GM19023 (cell line): Measurements from ENCODE around the gene C13orf46.

Source experiments
- ATAC-seq: cut with Tn5 transposase; IDR thresholded peaks from one replicate; pipeline ENCODE4 v1.9.1; 2021; ENCODE audit warnings: mild to moderate bottlenecking, moderate library complexity; ENCODE audit not compliant: unreplicated experiment

C13orf46 gene

GRCh38 chr13:113972451-113973217 is 1.2 kb downstream of the C13orf46 start:
- ATAC-seq, result no peak

GRCh38 chr13:113971471-113972231 is 2.2 kb downstream of the C13orf46 start:
- ATAC-seq, result no peak

- no peak for ATAC-seq
Observed at GRCh38 chr13:113970810-113971470, 2.9 kb downstream of the C13orf46 start.

DNA sequence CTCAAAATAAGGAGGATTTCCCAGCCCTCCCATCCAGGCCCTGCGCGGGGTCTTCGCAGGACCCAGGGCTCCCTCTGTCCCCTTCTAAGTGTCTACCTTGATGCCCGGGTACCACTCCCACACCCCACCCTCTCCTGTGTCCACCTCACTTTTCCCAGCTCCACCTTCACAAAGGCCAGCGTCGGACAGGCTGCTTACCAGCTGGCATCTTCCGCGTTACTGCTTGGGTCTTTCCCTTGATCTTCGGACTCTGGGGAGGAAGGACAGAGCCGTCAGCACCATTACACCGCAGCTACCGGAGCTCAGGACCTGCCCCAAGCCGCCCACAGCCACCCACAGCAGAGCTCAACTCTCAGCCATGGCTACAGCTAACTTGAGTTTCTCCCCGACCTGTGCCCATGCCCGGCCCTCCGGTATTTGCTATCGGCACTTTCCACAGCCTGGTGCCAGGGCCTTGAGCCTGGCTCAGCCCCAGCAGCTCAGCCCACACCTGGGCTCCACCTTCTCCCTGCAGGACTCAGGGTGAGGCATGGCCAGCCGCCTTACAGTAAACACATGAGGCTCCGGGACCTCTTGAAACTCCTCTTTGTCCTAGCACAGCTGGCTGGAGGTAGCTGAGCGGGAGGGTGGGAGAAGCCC is 3.8 kb downstream of the C13orf46 start:
- ATAC-seq, result no peak

DNA sequence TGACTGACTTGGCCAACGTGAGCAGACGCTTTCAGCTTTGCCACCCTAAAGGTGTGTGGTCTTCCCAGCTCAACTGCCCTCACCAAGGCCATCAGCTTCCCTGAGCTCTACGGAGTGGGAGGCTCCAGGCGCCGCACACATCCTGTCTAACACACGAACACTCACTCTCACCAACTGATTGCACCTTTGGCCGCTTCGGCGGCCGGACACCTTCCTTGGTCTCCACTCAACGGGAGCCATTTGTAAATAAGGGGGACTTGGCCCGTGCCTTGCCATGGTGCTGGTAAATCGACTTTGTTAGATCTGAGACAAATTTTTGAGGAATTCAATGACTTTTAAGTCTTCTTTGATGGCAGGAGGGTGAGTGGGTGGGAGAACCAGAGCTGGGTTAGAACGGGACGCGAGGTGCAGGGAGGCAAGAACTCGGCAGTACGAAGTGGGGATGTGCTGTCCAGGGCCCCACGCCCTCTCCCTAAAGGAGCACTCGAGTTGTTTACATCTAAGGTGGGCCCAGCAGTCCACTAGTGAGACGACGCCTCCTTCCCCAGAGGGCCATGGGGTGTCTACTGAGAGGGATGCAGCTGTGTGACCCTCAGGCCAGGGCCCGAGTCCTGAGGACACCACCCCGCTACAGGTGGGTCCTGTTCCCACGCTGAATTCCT is 4.4 kb downstream of the C13orf46 start:
- ATAC-seq, result no peak

DNA sequence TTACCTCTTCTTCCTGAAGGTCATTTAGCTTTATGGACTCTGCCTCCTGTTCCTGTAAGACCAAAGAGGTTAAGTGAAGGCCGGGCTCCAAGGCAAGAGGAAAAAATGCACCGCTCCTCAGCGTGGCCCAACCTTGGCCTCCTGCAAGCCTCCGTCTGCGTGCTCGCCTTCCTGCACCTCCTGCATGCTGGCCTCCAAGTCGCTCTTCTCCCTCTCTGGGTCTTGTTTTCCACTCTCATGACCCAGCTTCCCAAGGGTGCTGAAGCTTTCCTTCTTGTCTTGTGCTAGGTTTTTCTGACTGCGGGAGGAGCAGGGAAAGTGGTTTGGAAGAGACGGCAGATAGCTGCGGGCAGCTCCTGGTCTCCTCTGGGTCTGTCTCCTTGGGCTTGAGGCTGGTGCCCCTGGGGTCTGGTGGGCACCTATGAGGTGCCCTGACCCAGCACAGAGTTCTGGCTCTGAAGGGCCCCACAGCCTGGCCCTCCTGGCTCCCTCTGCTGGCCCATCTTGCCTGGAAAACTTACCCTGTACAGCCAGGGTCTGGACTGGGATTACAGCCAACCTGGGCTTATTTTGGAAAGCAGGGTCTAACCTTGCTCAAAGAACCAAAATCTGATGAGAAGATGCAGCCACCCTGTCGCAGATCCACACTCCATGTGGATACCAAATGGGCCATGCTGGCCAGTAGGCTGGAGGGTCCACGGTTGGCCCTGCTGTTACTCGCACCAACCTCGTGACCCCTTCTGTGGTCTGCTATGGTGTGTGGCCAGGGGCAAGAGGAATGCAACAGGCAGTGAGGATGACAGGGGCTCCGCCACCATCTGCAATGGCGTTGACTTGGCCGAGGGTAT is 5.2 kb downstream of the C13orf46 start:
- no peak for ATAC-seq

DNA sequence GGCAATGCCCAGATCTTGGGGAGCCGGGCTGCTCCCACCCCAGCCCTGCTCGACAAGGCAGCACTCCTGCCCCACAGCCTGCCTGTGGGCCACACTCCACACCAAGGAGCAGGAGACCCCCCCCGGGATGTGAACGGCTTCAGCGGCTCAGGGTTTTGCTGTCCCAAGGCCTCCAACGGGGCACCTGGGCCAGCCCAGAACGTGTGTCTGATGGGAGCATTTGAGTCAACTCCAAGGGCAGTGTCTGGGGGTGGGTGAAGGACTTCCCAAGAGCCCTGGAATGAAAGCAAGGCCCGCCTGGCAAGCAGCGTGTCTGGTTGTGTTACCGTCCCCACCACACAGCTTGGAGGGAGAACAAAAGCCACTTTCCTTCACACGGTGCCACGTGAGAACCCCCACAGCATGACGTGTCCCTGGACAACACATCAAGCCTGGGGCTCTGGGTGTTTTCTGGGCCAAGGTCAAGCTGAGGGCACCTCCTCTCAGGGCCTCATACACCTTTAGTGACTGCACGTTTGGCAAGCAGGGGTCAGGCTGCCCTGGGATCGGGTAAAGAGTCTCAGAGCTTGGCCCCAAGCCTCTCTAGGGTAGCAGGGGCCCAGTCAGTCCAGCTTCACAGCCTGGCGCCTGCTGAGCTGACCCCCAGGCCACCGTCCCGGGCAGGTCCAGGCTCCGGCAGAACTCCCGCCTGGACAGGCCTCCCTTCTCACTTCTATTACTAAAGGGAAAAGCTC is 6.0 kb downstream of the C13orf46 start:
- no peak for ATAC-seq

DNA sequence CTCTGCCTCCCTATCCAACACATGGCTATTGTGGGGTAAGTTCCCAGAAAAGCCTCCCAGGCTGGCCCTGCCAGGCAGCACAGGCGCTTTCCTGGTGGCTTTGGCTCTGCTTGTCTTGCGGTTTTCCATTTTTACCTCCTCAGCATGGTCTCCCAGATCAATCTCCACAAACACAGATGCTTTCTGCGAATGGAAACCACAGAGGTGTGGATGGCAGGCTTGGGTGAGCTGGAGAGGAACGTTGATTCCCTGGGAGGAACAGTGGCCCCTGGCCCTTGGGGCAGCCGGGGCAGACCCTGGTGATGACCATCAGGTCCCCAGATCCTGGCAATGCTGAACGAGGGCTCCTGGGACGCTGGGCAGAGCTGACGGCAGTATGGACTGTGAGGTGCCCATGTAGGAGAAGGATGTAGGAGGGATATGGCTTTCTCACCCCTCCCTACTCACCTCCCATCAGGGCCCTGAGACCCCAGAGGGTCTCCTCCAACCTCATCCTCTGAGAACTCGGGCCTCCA is 6.6 kb downstream of the C13orf46 start:
- no peak for ATAC-seq

DNA sequence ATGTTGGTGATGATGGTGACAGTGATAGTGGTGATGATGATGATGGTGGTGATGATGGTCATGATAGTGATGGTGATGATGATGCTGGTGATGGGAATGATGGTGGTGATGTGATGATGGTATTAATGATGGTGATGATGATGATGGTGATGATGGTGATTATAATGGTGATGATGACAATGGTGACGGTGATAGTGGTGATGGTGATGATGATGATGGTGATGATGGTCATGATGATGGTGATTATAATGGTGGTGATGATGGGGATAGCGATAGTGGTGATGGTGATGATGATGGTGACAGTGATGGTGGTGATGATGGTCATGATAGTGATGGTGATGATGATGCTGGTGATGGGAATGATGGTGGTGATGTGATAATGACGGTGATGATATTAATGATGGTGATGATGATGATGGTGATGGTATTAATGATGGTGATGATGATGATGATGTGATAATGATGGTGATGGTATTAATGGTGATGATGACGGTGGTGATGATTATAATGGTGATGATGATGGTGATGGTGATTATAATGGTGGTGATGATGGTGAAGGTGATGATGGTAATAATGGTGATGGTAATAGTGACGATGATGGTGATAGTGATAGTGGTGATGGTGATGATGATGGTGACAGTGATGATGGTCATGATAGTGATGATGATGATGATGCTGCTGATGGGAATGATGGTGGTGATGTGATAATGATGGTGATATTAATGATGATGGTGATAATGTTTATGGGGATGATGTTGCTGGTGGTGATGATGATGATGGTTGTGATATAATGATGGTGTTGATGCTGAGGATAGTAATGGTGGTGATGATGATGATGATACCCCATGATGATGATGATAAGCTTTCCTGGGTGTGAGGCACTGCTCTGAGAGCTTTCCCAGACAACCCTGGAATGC is 7.7 kb downstream of the C13orf46 start:
- ATAC-seq, result no peak

DNA sequence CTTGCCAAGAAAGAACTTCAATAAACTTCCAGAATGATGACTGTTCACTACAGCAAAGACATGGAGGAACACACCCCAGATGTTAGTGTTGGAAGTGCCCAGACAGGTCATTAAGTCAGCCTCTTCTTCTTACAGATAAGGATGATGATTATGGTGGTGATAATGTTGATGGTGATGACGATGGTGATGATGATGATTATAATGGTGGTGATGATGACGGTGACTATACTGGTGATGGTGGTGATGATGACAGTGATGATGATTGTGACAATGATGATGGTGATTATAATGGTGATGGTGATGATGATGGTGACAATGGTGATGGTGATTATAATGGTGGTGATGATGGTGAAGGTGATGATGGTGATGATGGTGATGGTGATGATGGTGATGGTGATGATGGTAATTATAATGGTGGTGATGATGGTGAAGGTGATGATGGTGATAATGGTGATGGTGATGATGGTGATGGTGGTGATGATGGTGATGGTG is 8.4 kb downstream of the C13orf46 start:
- ATAC-seq, result no peak

DNA sequence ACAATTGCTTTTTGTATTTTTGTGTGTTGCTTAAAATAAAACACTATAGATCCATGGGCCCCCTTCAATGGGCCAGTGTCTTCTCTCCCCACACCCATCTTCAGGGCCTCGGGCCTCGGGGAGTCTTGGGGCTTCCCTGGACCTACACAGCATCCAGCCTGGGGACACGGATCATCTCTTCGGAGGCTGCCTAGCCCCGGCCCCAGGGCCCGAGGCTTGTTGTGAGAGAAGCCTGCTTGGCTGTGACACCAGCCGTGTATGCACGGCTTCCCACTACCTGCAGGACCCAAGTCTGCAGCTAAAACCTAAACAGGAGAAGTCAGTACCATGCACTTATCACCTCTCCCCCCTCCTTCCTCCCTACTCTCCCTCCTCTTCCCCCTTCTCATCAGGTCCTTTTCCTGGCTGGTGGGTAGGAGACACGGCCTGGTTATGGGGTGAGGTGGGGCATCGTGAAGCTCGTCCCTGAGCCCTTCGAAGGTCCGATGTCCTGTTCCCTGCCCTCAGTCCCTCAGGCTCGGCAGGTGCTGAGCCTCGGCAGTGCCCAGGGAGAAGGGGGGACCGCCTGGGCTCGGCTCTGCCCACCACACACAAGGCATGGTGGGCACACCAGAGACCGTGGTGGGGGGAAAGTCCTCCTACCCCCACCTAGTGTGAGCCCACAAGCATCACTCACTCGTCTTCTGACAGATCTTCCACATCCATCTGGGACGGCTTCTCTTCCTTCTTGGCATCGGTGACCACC is 9.5 kb downstream of the C13orf46 start:
- no peak for ATAC-seq

GRCh38 chr13:113963376-113963775 is 10.5 kb downstream of the C13orf46 start:
- no peak for ATAC-seq

GRCh38 chr13:113962975-113963374 is 10.9 kb downstream of the C13orf46 start:
- no peak for ATAC-seq

GRCh38 chr13:113962386-113962785 is 11.5 kb downstream of the C13orf46 start:
- no peak for ATAC-seq

- no peak for ATAC-seq
Observed at GRCh38 chr13:113960276-113960948, 13.5 kb downstream of the C13orf46 start.

- ATAC-seq, result no peak
Observed at GRCh38 chr13:113959198-113959597, 14.7 kb downstream of the C13orf46 start.
